NB4 (cell line): Measurements from ENCODE around the gene MIS18BP1.
"Not testable (repeated sequence)": the region's sequence is repeated elsewhere in the genome, so short reads cannot be mapped to it uniquely, and the experiment has no call there.

Source experiments
- DNase-seq: peaks from one replicate; pipeline ENCODE4 v3.0.0; 2010; ENCODE audit warnings: low read depth
- H3K4me3 ChIP-seq: one replicate; pipeline ENCODE4 v1.5.1; 2011; ENCODE audit warnings: mild to moderate bottlenecking, low read depth, low read length, moderate library complexity
- MAX ChIP-seq: IDR thresholded peaks from 2 replicates; pipeline ENCODE4 v1.6.1; 2011; ENCODE audit warnings: low read depth, low read length
- MYC ChIP-seq: IDR thresholded peaks from 2 replicates; pipeline ENCODE4 v1.6.1; 2011; ENCODE audit warnings: low read depth, low read length
- POLR2A ChIP-seq: IDR thresholded peaks from 2 replicates; pipeline ENCODE4 v1.6.1; 2011; ENCODE audit warnings: mild to moderate bottlenecking; ENCODE audit not compliant: insufficient read length; ENCODE audit errors: extremely low read depth
- TF ChIP-seq, protein P1 (sequence below): IDR thresholded peaks from one replicate; pipeline ENCODE4 v1.5.1; 2012; ENCODE audit warnings: low read depth, low read length

The MIS18BP1 gene

DNA sequence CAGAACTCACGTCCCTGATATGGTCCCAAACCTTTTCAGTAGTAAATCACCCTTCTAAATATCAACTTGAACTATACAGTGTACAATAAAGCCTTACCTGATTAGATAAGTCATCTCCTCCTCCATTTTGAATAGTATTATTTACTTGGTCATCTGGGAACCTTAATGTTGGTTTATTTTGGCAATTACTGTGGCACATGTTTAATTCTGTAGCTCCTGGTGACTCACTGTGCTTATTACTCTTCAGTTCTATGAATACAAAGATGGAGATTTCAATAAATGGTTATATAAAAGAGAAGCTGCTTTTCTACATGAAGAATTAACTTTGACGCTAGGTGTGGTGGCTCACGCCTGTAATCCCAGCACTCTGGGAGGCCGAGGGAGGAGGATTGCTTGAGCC is 25.4 kb downstream of the MIS18BP1 start:
- TF ChIP-seq, protein P1, sequence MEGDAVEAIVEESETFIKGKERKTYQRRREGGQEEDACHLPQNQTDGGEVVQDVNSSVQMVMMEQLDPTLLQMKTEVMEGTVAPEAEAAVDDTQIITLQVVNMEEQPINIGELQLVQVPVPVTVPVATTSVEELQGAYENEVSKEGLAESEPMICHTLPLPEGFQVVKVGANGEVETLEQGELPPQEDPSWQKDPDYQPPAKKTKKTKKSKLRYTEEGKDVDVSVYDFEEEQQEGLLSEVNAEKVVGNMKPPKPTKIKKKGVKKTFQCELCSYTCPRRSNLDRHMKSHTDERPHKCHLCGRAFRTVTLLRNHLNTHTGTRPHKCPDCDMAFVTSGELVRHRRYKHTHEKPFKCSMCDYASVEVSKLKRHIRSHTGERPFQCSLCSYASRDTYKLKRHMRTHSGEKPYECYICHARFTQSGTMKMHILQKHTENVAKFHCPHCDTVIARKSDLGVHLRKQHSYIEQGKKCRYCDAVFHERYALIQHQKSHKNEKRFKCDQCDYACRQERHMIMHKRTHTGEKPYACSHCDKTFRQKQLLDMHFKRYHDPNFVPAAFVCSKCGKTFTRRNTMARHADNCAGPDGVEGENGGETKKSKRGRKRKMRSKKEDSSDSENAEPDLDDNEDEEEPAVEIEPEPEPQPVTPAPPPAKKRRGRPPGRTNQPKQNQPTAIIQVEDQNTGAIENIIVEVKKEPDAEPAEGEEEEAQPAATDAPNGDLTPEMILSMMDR: no peak
- no peak for TF ChIP-seq POLR2A
- TF ChIP-seq MAX: no peak
- TF ChIP-seq MYC: no peak
- DNase-seq: no peak
- H3K4me3 ChIP-seq: no peak overlapping the region

DNA sequence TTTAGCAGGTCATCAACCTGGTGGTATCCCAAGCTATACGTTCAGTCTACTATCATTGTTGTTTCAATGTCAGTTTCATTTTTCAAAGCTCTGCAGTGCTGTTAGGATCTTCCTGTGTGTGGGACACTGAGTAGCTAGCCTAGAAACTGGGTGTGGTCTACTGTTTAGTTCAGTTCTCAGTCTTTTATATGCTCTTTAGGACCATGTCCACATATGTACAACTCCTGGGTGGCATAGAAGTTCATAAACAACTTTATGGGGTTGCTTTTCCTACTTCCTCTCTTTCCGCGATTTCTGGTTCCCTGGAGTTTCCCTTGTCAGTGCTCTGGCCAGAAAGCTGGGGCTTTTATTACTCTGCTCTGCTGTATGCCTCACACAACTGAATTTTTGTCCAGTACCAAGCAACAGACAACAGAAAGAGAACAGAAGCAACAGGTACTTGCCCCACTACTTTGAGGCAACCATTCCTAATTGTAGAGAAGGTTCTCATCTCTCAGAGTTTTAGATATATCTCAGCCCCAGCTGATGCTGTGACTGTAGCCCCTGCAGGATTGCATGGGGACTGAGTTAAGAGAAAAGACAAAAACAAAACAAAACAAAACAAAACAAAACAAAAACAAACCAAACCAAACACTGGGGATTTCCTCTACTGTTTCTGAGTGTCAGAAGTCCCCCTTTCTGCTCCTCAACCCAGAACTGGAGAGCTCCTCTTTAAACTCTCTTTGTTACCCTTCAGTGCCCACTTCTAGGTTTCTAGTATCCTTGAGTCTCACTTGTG is 30.3 kb downstream of the MIS18BP1 start:
- TF ChIP-seq, protein P1: no peak
- no peak for TF ChIP-seq POLR2A
- TF ChIP-seq MYC: no peak
- TF ChIP-seq MAX: no peak
- H3K4me3 ChIP-seq: no peak overlapping the region
- DNase-seq: no peak

- H3K4me3 ChIP-seq, DNase-seq: not testable (repeated sequence)
These were observed 38.7 kb downstream of the MIS18BP1 start for GRCh38 chr14:45214341-45214740.

DNA sequence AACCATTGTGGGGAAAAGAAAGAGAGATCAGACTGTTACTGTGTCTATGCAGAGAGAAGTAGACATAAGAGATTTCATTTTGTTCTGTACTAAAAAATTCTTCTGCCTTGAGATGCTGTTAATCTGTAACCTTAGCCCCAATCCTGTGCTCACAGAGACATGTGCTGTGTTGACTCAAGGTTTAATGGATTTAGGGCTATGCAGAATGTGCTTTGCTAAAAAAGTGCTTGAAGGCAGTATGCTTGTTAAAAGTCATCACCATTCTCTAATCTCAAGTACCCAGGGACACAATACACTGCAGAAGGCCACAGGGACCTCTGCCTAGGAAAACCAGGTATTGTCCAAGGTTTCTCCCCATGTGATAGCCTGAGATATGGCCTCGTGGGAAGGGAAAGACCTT is 39.3 kb downstream of the MIS18BP1 start:
- not testable (repeated sequence) for H3K4me3 ChIP-seq, DNase-seq

DNA sequence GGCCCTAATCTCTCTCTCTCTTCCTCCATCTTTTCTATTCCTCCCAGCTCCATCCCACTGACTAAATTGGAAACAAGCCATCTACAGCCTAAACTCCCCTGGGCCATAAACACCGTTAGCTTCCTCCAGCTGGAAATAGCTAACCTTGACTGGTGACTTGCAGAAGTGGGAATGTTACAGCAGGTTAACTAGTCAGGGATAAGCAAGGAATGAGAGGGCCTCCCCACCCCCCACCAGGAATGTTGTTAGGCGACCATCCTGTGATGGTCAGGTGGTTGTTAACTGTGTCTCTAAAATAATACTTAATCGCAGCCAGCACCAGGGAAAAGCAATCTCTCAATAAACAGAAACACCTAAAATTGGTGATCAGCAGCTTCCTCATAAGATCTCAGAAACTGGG is 40.8 kb downstream of the MIS18BP1 start:
- no peak for DNase-seq
- TF ChIP-seq, protein P1: no peak
- no peak for TF ChIP-seq POLR2A
- TF ChIP-seq MYC: no peak
- no peak for TF ChIP-seq MAX
- no peak overlapping the region for H3K4me3 ChIP-seq

DNA sequence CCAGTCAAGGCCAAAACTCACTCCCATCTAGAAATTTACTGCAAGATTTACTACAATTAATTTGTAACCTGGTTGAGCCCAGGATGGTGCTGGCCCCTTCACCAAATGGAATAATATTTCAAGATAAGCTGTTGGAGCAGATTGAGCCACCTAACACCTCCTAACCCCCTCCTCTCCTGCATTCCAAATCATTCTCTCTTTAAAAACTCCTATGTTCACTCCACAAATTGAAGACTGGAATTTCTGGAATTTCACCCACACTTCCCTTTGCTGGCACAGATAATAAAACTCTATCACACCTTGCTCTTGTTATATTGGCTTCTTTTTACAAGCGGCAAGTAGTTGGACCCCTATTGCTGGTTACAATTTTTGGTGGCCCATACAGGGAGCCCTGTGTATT is 41.7 kb downstream of the MIS18BP1 start:
- no peak for DNase-seq
- TF ChIP-seq MYC (no peak), MAX (no peak), POLR2A (no peak)
- TF ChIP-seq, protein P1: no peak
- no peak overlapping the region for H3K4me3 ChIP-seq

DNA sequence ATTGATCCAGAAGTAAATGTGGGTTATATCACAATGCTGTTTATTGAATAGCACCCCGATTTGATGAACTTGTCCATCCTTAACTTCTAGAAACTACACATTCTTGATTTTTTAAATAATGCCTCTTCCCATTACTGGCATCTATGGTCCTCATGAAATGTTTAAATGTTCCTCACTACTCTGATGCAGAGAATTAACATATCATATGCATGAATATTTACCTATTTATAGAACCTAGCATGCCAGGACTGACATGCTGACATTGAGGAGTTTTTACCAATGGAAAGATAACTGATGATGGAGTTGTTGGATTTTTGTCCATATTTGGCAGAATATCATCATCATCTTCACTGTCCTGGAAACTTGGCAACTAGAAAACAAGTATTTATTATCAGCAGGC is 42.8 kb downstream of the MIS18BP1 start:
- no peak overlapping the region for H3K4me3 ChIP-seq
- TF ChIP-seq POLR2A (no peak), MYC (no peak)
- DNase-seq: no peak

- DNase-seq: no peak
- TF ChIP-seq MYC: no peak
- TF ChIP-seq POLR2A: no peak
- TF ChIP-seq, protein P1: no peak
- no peak for TF ChIP-seq MAX
- no peak overlapping the region for H3K4me3 ChIP-seq
These were observed 48.8 kb downstream of the MIS18BP1 start for GRCh38 chr14:45204241-45204640.
